GM21360 (cell line): ENCODE results near the gene VPS35L.

ENCODE experiments used
- ATAC-seq: cut with Tn5 transposase; IDR thresholded peaks from one replicate; pipeline ENCODE4 v1.9.1; 2021; ENCODE audit warnings: mild to moderate bottlenecking, moderate library complexity; ENCODE audit not compliant: unreplicated experiment

The VPS35L gene

GRCh38 chr16:19689342-19689741 is 133.8 kb downstream of the VPS35L start:
- no peak for ATAC-seq

- ATAC-seq = no peak
These were observed 134.7 kb downstream of the VPS35L start for GRCh38 chr16:19690196-19690595.

GRCh38 chr16:19691161-19691711 is 135.7 kb downstream of the VPS35L start:
- no peak for ATAC-seq

GRCh38 chr16:19694989-19695388 is 139.5 kb downstream of the VPS35L start:
- ATAC-seq = no peak

- no peak for ATAC-seq
These were observed 140.8 kb downstream of the VPS35L start for GRCh38 chr16:19696328-19696727.

- ATAC-seq = no peak
These were observed 141.5 kb downstream of the VPS35L start for GRCh38 chr16:19696961-19697360.

GRCh38 chr16:19697756-19698318 is 142.3 kb downstream of the VPS35L start:
- no peak for ATAC-seq

- no peak for ATAC-seq
These were observed 143.3 kb downstream of the VPS35L start for GRCh38 chr16:19698480-19699465.

- no peak for ATAC-seq
These were observed 144.0 kb downstream of the VPS35L start for GRCh38 chr16:19699472-19699871.

GRCh38 chr16:19700319-19700781 is 144.8 kb downstream of the VPS35L start:
- ATAC-seq = no peak

GRCh38 chr16:19701091-19701490 is 145.6 kb downstream of the VPS35L start:
- ATAC-seq = no peak

- ATAC-seq = no peak
These were observed 147.8 kb downstream of the VPS35L start for GRCh38 chr16:19703172-19703889.

- no peak for ATAC-seq
These were observed 149.0 kb downstream of the VPS35L start for GRCh38 chr16:19704321-19705145.

GRCh38 chr16:19705146-19705501 is 149.6 kb downstream of the VPS35L start:
- ATAC-seq = no peak

GRCh38 chr16:19705843-19706242 is 150.3 kb downstream of the VPS35L start:
- ATAC-seq = no peak

GRCh38 chr16:19706846-19707245 is 151.3 kb downstream of the VPS35L start:
- no peak for ATAC-seq

GRCh38 chr16:19707569-19708295 is 152.2 kb downstream of the VPS35L start:
- no peak for ATAC-seq

- ATAC-seq = no peak
These were observed 153.0 kb downstream of the VPS35L start for GRCh38 chr16:19708296-19709205.
